Mucosa of stomach (tissue), 1 donor: Measurements from ENCODE around the gene TRIM24.
A peak's percentile ranks its signal among the peaks of the same experiment; 100 is the strongest.

Source experiments
- H3K27me3 ChIP-seq: one replicate; pipeline ENCODE4 v1.7.0; 2013; ENCODE audit warnings: mild to moderate bottlenecking, low read length; ENCODE audit not compliant: control insufficient read depth, insufficient read depth
- H3K36me3 ChIP-seq: one replicate; pipeline ENCODE4 v1.7.0; 2013; ENCODE audit warnings: low read length; ENCODE audit not compliant: control insufficient read depth, insufficient read depth
- H3K4me1 ChIP-seq: one replicate; pipeline ENCODE4 v1.7.0; 2013; ENCODE audit warnings: mild to moderate bottlenecking, low read length; ENCODE audit not compliant: control insufficient read depth, insufficient read depth
- H3K4me3 ChIP-seq: one replicate; pipeline ENCODE4 v1.7.0; 2013; ENCODE audit warnings: low read length
- H3K9ac ChIP-seq: one replicate; pipeline ENCODE4 v1.7.0; 2013; ENCODE audit warnings: mild to moderate bottlenecking, low read length, moderate library complexity
- H3K9me3 ChIP-seq: one replicate; pipeline ENCODE4 v1.7.0; 2013; ENCODE audit warnings: mild to moderate bottlenecking, low read length, moderate library complexity; ENCODE audit not compliant: control insufficient read depth
- donor health status: Pancreatic carcinoma.

Gene TRIM24

DNA sequence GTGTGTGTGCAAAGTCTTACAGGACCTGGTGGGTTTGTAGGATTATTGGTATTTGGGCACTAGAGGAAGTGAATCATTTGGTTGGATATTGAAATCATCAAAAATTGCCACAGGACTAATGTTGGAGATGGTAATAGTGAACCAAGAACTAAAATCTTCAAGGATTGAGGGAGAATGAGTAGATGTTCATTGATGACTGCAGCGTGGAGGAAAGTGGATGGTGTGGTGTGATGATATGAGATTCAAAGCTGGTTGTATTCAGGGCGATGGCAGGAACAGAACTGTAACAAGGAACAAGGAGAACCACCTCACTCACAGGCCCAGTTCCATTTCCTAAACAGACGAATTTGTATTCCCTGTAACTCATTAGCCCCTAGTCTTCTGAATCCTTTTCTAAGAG, 90.3 kb downstream of the TRIM24 start:
- no peaks in the 10 kb centered on the region for H3K36me3 ChIP-seq
- no peaks in the 10 kb centered on the region for H3K9me3 ChIP-seq
- H3K4me3 ChIP-seq, result no peak overlapping the region
- no peak overlapping the region for H3K9ac ChIP-seq
- H3K4me1 ChIP-seq, result no peaks in the 10 kb centered on the region
- H3K27me3 ChIP-seq, result no peaks in the 10 kb centered on the region

- H3K36me3 ChIP-seq, result no peaks in the 10 kb centered on the region
- no peak overlapping the region for H3K9ac ChIP-seq
- H3K4me1 ChIP-seq, result no peaks in the 10 kb centered on the region
- H3K9me3 ChIP-seq, result peaks cover 5% of the 10 kb centered on the region
- H3K27me3 ChIP-seq, result no peaks in the 10 kb centered on the region
- H3K4me3 ChIP-seq, result no peak overlapping the region
Observed at GRCh38 chr7:138551102-138551501, 91.0 kb downstream of the TRIM24 start.

DNA sequence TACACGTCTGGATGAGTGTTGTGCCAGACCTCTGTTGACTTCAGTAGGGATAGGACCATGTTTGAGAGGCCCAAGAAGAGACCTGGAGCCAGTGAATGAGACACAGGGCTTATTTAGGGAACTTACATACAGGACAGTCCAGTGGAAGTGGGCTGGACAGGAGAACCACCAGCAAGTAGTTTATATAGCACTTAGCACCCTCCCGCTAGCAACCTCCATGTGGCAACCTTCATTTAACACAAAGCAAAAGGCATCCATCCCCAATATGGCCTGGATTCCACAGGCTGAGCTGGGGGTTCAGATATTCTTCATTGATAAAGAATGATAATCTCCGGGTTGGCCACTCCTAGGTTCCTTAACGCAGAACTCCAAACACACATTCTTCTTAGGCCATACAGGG, 93.7 kb downstream of the TRIM24 start:
- no peaks in the 10 kb centered on the region for H3K4me1 ChIP-seq
- peaks cover 22% of the 10 kb centered on the region for H3K36me3 ChIP-seq

DNA sequence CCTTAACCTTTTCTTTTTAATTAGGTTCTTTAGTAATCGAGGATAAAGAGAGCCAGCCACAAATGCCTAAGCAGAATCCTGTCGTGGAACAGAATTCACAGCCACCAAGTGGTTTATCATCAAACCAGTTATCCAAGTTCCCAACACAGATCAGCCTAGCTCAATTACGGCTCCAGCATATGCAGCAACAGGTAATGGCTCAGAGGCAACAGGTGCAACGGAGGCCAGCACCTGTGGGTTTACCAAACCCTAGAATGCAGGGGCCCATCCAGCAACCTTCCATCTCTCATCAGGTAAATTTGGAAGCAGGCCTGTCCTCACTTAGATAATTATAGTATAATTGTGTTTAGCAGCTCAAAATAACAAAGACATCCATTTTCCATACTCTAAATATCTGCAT, 94.6 kb downstream of the TRIM24 start:
- H3K9ac ChIP-seq, result no peak overlapping the region
- H3K9me3 ChIP-seq, result peaks cover 23% of the 10 kb centered on the region
- no peaks in the 10 kb centered on the region for H3K27me3 ChIP-seq
- no peaks in the 10 kb centered on the region for H3K4me1 ChIP-seq
- peaks cover 24% of the 10 kb centered on the region for H3K36me3 ChIP-seq
- H3K4me3 ChIP-seq, result no peak overlapping the region

More for the DNA sequence above, 93.7 kb downstream of the TRIM24 start:
- no peak overlapping the region for H3K9ac ChIP-seq
- no peaks in the 10 kb centered on the region for H3K27me3 ChIP-seq
- H3K4me3 ChIP-seq, result no peak overlapping the region
- H3K9me3 ChIP-seq, result peaks cover 23% of the 10 kb centered on the region

GRCh38 chr7:138555684-138556083, 95.6 kb downstream of the TRIM24 start:
- Histone ChIP-seq H3K4me1 (no peaks in the 10 kb centered on the region), H3K9ac (no peak overlapping the region), H3K36me3 (peaks cover 31% of the 10 kb centered on the region), H3K27me3 (no peaks in the 10 kb centered on the region), H3K4me3 (no peak overlapping the region), H3K9me3 (peaks cover 23% of the 10 kb centered on the region)

DNA sequence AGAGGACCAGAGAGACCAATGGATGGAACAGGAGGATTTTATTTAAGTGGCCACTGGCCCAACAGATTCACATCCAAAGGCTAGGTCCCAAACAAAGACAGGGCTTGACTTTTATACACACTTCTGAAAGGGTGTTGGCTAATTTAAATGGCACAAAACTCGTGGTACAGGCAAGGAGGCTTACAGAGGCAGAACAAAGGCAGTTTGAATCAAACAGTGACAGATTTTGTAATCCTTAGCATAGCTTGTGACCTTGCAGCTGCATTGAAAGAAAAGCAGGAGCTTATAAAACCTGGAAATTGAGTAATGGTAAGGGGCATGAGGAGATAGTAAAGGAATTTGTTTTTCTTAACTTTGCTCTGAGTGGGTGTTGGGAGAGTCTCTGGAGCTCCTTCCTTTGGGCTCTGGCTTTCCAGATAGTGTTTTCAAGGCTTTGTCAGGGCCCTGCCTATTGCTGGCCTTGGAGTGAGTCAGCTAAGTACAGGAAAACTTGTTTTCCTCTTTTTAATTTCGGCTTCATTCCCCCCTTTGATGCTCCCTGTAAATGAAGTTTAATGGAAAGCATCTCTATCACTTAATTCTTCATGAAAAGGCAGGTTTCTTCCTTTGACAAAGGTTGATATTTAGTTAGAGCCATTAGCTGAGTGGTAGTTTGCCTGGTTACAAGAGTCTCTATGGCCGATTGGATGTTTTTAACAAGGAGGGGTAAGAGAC, 96.9 kb downstream of the TRIM24 start:
- Histone ChIP-seq H3K27me3 (no peaks in the 10 kb centered on the region), H3K9ac (no peak overlapping the region), H3K36me3 (peaks cover 31% of the 10 kb centered on the region), H3K9me3 (peaks cover 23% of the 10 kb centered on the region), H3K4me3 (no peak overlapping the region), H3K4me1 (no peaks in the 10 kb centered on the region)

- Histone ChIP-seq H3K27me3 (no peaks in the 10 kb centered on the region), H3K36me3 (peaks cover 31% of the 10 kb centered on the region), H3K4me1 (peaks cover 8% of the 10 kb centered on the region), H3K4me3 (no peak overlapping the region), H3K9me3 (peaks cover 23% of the 10 kb centered on the region), H3K9ac (no peak overlapping the region)
Observed at GRCh38 chr7:138559448-138559847, 99.4 kb downstream of the TRIM24 start.

DNA sequence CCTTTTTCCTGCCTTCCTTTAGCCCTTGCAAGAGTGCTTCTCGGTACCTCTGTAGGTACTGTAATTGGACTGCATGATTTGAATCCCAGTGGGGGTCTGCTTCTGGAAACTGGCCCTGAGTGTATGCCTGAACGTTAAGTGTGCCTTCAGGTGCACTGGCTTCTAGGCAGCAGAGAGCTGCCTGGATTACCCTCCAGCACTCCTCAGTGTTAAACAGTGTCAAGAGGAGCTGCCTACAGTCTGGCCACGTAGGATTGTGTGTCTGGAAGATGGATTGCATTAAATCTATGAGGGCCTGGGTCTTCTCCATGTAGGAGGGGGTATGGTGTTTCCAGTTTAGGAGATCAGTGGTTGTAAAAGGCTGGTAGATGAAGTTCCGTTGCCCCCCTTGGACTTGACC, 103.7 kb downstream of the TRIM24 start:
- Histone ChIP-seq H3K4me3 (peak overlapping the region; percentile 23), H3K9me3 (peaks cover 20% of the 10 kb centered on the region), H3K36me3 (peaks cover 20% of the 10 kb centered on the region)

DNA sequence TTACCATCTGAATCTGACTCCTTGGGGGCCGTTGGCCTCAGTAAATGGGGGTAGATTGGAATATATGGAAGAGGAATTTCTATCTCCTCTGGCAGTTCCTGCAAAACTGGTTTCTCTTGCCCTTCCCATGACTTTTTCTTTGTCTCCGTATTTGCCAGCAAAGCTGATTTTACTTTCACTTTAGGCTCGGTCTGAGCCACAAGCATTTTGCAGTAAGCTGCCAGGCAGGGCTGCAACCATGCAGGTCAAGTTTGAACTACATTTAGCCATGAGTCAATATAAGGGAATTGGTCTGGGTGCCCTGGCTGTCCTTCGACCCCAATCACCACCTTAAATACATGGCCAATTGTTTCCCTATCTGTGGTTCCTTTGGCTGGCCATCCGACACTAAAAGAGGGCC, 104.3 kb downstream of the TRIM24 start:
- Histone ChIP-seq H3K9ac (no peak overlapping the region), H3K36me3 (peaks cover 20% of the 10 kb centered on the region), H3K4me3 (peak overlapping the region; percentile 23)

More for the DNA sequence above, 103.7 kb downstream of the TRIM24 start:
- H3K4me1 ChIP-seq, result peaks cover 8% of the 10 kb centered on the region
- no peak overlapping the region for H3K9ac ChIP-seq
- no peaks in the 10 kb centered on the region for H3K27me3 ChIP-seq

DNA sequence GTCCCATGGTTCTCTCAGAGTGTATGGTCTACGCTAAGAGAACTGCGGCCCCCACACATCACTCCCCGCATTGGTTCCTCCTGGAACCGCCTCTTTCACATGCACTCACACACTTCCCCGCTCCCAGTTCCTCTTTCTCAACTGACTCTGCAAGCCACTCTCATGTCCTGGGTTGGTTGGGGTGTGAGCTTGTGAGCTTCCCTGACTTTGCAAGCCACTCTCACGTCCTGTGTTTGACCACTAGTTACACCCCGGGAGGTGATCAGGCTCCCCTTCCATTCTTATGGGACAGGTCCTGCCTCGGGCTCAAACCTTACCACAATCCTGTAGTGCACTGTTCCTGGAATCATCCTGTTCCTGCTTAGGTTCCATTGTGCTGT, 105.0 kb downstream of the TRIM24 start:
- Histone ChIP-seq H3K36me3 (peaks cover 14% of the 10 kb centered on the region), H3K4me1 (peaks cover 8% of the 10 kb centered on the region), H3K9me3 (peaks cover 20% of the 10 kb centered on the region), H3K9ac (no peak overlapping the region), H3K27me3 (no peaks in the 10 kb centered on the region), H3K4me3 (peak overlapping the region; percentile 7)

More for the DNA sequence above, 104.3 kb downstream of the TRIM24 start:
- Histone ChIP-seq H3K27me3 (no peaks in the 10 kb centered on the region), H3K4me1 (peaks cover 8% of the 10 kb centered on the region), H3K9me3 (peaks cover 20% of the 10 kb centered on the region)

DNA sequence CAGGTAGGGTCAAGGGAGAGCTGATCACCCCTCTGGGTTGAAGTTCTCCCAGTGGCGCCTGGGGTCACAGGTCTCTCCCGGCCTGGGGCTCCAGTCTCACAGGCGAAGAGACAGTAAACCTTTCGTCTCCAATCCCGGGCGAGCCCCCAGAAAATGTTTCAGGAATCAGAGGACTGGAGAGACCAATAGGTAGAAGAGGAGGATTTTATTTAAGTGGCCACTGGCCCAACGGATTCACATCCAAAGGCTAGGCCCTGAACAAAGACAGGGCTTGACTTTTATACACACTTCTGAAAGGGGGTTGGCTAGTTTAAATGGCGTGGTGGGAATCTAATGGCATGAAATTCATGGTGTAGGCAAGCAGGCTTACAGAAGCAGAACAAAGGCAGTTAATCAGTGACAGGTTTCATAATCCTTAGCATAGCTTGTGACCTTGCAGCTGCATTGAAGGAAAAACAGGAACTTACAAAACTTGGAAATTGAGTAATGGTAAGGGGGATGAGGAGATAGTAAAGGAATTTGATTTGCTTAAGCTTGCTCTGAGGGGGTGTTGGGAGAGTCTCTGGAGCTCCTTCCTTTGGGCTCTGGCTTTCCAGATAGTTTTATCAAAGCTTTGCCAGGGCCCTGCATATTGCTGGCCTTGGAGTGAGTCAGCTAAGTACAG, 105.5 kb downstream of the TRIM24 start:
- Histone ChIP-seq H3K9me3 (peaks cover 20% of the 10 kb centered on the region), H3K4me3 (no peak overlapping the region), H3K27me3 (no peaks in the 10 kb centered on the region), H3K4me1 (peaks cover 8% of the 10 kb centered on the region), H3K9ac (no peak overlapping the region), H3K36me3 (peaks cover 11% of the 10 kb centered on the region)

DNA sequence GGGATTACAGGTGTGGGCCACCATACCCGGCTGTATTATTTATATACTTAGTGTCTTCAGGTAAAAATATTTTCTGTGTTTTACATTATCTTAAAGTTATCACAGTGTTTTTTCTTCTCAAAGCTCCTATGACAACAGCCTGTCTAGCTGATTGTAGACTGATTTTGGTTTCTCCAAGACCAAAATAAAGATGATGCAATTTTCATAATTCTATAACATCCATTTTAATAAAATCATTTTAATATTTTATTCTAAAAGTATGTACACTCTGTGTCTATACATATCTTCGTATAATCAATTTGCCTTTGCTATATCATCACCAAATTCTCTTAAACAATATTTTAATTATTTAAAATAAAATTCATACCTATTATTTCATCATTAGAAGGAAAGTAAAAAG, 108.6 kb downstream of the TRIM24 start:
- Histone ChIP-seq H3K4me1 (peaks cover 7% of the 10 kb centered on the region), H3K9ac (no peak overlapping the region), H3K36me3 (peaks cover 11% of the 10 kb centered on the region), H3K4me3 (no peak overlapping the region), H3K27me3 (no peaks in the 10 kb centered on the region), H3K9me3 (peaks cover 20% of the 10 kb centered on the region)
